A673 (cell line): ENCODE measurements around the gene SLC35F2. TPM values are rescaled to one million over a fixed set of nuclear protein-coding genes. Genes with fewer than 3 reads are reported as not detected.
"Not testable (repeated sequence)": the region's sequence is repeated elsewhere in the genome, so short reads cannot be mapped to it uniquely, and the experiment has no call there.

Experiments
- BruUV-seq: library from RNA; stranded (reverse); fragments of 400-500 nt; replicated peaks from 2 replicates; lab custom pipeline; 2021; lab: Mats Ljungman, UMichigan
- CTCF ChIA-PET: fragments of 300-600 bp; sonication (Branson Sonifier 250); formaldehyde crosslinking; loops from one replicate; lab custom pipeline; 2022; ENCODE audit warnings: antibody characterized with exemption; lab: Charles Lee
- POLR2A ChIA-PET: fragments of 300-600 bp; sonication (Branson Sonifier 250); formaldehyde crosslinking; loops from one replicate; lab custom pipeline; 2022; ENCODE audit warnings: antibody characterized with exemption; ENCODE audit not compliant: low non-redundant PET; lab: Charles Lee
- DNase-seq: peaks from one replicate; pipeline ENCODE4 v3.0.0-alpha.2; 2015; ENCODE audit warnings: low spot score
- H3K27ac ChIP-seq: fragments of 200-600 bp; sonication (generic); 2 replicates; pipeline ENCODE4 v1.5.1; 2016; ENCODE audit warnings: mixed run types, low read depth, mild to moderate bottlenecking, mixed read lengths, antibody characterized with exemption, low read length; ENCODE audit not compliant: poor library complexity, severe bottlenecking
- H3K27me3 ChIP-seq: fragments of 200-600 bp; sonication (generic); replicated peaks from 2 replicates; pipeline ENCODE4 v1.6.1; 2017; ENCODE audit warnings: mixed run types, low read depth, mild to moderate bottlenecking, mixed read lengths, antibody characterized with exemption, low read length; ENCODE audit not compliant: insufficient read depth, poor library complexity
- H3K36me3 ChIP-seq: fragments of 200-600 bp; sonication (generic); 2 replicates; pipeline ENCODE4 v1.6.1; 2016; ENCODE audit warnings: mixed run types, mild to moderate bottlenecking, mixed read lengths, antibody characterized with exemption, low read length; ENCODE audit not compliant: insufficient read depth, poor library complexity, severe bottlenecking
- H3K4me1 ChIP-seq: fragments of 200-600 bp; sonication (generic); 2 replicates; pipeline ENCODE4 v1.6.1; 2017; ENCODE audit warnings: mixed run types, mild to moderate bottlenecking, mixed read lengths, antibody characterized with exemption, low read length; ENCODE audit not compliant: insufficient read depth, poor library complexity, severe bottlenecking
- H3K4me3 ChIP-seq: fragments of 200-600 bp; sonication (generic); 2 replicates; pipeline ENCODE4 v1.5.1; 2016; ENCODE audit warnings: low read depth, mixed run types, mild to moderate bottlenecking, mixed read lengths, low read length; ENCODE audit not compliant: poor library complexity, severe bottlenecking
- H3K9me3 ChIP-seq: fragments of 200-600 bp; sonication (generic); 2 replicates; pipeline ENCODE4 v1.6.1; 2016; ENCODE audit warnings: mixed run types, low read depth, mild to moderate bottlenecking, mixed read lengths, antibody characterized with exemption, low read length; ENCODE audit not compliant: poor library complexity, severe bottlenecking
- EZH2 ChIP-seq: fragments of 200-600 bp; sonication (generic); IDR thresholded peaks from 2 replicates; pipeline ENCODE4 v1.6.1; 2017; ENCODE audit warnings: borderline replicate concordance, low read depth, mild to moderate bottlenecking, mixed read lengths, antibody characterized with exemption, low read length; ENCODE audit not compliant: poor library complexity, severe bottlenecking
- intact Hi-C: fragments of 100-400 bp; cut with micrococcal nuclease; formaldehyde crosslinking; loops from one replicate; pipeline ENCODE4 v1.10.0; 2022; ENCODE audit not compliant: unreplicated experiment
- total RNA-seq: library from RNA; stranded (reverse); gene quantifications from 2 replicates; pipeline ENCODE4 v1.2.3, GENCODE V29; 2021
- TF ChIP-seq, protein P1 (sequence below): fragments of 300-800, 200-600 bp; sonication (generic); conservative IDR thresholded peaks from 2 replicates; pipeline ENCODE4 v1.5.1; 2017; ENCODE audit warnings: low read depth, mild to moderate bottlenecking, antibody characterized with exemption, low read length, moderate library complexity, mixed read lengths

SLC35F2 gene
- total RNA-seq, 1 experiment from 2014 or later = 95.4 TPM

DNA sequence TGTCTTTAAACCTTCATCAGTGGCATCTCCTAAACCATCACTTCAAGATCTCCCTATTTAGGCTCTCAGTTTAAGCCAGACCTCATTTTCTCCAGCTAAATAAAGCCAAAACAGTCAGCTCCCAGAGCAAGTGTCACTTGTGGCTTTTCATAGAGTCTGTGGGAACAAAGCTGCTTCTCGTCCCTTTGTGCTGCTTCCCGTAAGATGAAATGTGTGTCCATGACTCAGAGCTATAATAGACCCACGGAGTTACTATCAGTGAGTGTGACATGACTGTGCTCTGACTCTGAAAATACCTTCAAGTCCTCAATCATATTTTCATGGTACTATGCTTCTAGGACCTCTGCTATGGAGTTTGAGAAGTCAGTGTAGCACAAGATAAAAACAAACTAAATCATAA lies 89.4 kb downstream of the SLC35F2 start:
- H3K27ac ChIP-seq = no peak overlapping the region

DNA sequence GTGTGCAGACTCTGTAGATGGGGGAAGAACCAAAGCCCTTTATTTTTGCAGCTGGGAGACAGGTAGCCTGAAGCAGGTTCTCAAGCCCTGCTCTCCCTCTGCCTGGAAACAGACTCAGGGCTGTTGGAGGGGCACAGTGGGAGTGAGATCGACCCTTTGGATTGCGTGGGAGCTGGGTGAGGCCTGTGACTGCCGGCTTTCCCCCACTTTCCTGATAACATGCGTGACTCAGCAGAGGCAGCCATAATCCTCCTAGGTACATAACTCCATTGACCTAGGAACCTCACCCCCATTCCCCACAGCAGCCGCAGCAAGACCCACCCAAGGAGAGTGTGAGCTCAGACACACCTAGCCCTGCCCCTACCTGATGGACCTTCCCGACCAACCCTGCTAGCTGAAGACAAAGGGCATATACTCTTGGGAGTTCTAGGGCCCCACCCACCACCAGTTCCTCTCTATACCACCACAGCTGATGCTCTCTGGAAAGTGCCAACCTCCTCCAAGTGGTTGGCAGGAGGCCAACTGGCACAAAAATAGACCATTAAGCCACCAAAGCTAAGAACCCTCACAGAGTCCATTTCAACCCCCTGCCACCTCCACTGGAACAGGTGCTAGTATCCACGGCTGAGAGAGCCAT lies 99.8 kb downstream of the SLC35F2 start:
- H3K4me1 ChIP-seq, H3K27ac ChIP-seq, POLR2A ChIA-PET, intact Hi-C loops, CTCF ChIA-PET, H3K9me3 ChIP-seq, H3K36me3 ChIP-seq, H3K27me3 ChIP-seq, H3K4me3 ChIP-seq, DNase-seq, BruUV-seq: not testable (repeated sequence)

More for the DNA sequence above, 89.4 kb downstream of the SLC35F2 start:
- H3K4me1 ChIP-seq = no peaks in the 10 kb centered on the region
- ChIA-PET POLR2A (no interaction called here), CTCF (interaction anchor here (0.9 kb wide), 1 partner anchor 9 kb away, joined by 5 read pairs; no protein-coding TSS in a partner anchor)
- TF ChIP-seq, protein P1, sequence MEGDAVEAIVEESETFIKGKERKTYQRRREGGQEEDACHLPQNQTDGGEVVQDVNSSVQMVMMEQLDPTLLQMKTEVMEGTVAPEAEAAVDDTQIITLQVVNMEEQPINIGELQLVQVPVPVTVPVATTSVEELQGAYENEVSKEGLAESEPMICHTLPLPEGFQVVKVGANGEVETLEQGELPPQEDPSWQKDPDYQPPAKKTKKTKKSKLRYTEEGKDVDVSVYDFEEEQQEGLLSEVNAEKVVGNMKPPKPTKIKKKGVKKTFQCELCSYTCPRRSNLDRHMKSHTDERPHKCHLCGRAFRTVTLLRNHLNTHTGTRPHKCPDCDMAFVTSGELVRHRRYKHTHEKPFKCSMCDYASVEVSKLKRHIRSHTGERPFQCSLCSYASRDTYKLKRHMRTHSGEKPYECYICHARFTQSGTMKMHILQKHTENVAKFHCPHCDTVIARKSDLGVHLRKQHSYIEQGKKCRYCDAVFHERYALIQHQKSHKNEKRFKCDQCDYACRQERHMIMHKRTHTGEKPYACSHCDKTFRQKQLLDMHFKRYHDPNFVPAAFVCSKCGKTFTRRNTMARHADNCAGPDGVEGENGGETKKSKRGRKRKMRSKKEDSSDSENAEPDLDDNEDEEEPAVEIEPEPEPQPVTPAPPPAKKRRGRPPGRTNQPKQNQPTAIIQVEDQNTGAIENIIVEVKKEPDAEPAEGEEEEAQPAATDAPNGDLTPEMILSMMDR = no peak
- TF ChIP-seq EZH2 = no peak
- no peaks in the 10 kb centered on the region for H3K9me3 ChIP-seq
- no peaks in the 10 kb centered on the region for H3K27me3 ChIP-seq
- no TSS peak for BruUV-seq
- no peak overlapping the region for H3K4me3 ChIP-seq
- intact Hi-C loops = no loop called here
- peak; percentile 28 for DNase-seq
- no peaks in the 10 kb centered on the region for H3K36me3 ChIP-seq

DNA sequence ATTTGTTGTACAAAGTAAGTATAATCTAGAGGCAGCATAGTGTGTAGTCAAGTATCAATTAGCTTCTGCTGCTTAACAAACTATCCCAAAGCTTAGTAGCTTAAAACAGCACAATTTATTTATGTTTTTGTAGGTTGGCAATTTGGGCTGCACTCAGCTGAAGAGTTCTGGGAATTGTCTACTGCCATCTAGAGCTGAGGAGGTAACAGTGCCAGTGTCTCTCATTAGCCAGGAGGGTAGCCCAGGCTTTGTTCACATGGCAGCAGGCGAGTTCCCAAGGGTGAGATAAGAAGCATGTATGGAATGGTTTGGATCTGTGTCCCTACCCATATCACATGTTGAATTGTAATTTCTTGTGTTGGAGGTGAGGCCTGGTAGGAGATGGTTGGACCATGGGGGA lies 100.9 kb downstream of the SLC35F2 start:
- DNase-seq = peak; percentile 27
- no TSS peak for BruUV-seq
- TF ChIP-seq, protein P1 = peak; percentile 35
- no peak for TF ChIP-seq EZH2
- Histone ChIP-seq H3K4me1 (no peaks in the 10 kb centered on the region), H3K36me3 (no peaks in the 10 kb centered on the region), H3K9me3 (no peaks in the 10 kb centered on the region), H3K27me3 (no peaks in the 10 kb centered on the region), H3K4me3 (no peak overlapping the region), H3K27ac (no peak overlapping the region)
- intact Hi-C loops = no loop called here
- POLR2A ChIA-PET = no interaction called here
- CTCF ChIA-PET = no interaction called here

DNA sequence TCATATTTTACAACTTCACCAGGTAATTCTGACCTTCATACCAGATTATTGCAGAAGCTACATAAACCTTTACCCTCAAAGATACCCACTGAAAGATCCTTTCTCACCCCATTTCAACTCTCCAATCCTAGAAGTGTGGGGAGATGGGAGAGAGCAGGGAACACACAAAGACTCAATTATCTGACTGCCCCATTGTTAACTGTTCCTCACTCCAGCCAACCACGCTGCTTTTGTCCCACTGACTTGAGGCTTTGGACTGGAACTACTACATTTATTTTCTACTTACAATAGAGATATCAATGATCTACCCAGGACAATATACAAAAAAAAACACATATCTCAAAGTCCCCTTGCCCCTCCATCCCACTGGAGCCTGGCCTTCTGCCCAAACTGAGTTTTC lies 102.0 kb downstream of the SLC35F2 start:
- Histone ChIP-seq H3K27ac (no peak overlapping the region), H3K4me1 (no peaks in the 10 kb centered on the region), H3K27me3 (no peaks in the 10 kb centered on the region), H3K4me3 (no peak overlapping the region), H3K36me3 (no peaks in the 10 kb centered on the region), H3K9me3 (no peaks in the 10 kb centered on the region)
- TF ChIP-seq, protein P1 = no peak
- no peak for TF ChIP-seq EZH2
- BruUV-seq = no TSS peak
- DNase-seq = no peak
- POLR2A ChIA-PET = no interaction called here
- CTCF ChIA-PET = interaction anchor here (0.6 kb wide), 1 partner anchor 38 kb away, joined by 5 read pairs; no protein-coding TSS in a partner anchor
- intact Hi-C loops = no loop called here
